HG03460 (cell line): Measurements from ENCODE around the gene TAS2R4.
"Not testable (repeated sequence)": the region's sequence is repeated elsewhere in the genome, so short reads cannot be mapped to it uniquely, and the experiment has no call there.

Source experiments
- ATAC-seq: cut with Tn5 transposase; IDR thresholded peaks from one replicate; pipeline ENCODE4 v1.9.1; 2021; ENCODE audit not compliant: unreplicated experiment

TAS2R4 gene

DNA sequence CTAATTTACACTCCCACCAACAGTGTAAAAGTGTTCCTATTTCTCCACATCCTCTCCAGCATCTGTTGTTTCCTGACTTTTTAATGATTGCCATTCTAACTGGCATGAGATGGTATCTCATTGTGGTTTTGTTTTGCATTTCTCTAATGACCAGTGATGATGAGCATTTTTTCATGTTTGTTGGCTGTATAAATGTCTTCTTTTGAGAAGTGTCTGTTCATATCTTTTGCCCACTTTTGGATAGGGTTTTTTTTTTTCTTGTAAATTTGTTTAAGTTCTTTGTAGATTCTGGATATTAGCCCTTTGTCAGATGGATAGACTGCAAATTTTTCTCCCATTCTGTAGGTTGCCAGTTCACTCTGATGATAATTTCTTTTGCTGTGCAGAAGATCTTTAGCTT, 46.0 kb downstream of the TAS2R4 start:
- ATAC-seq: not testable (repeated sequence)
